ENCODE measurements around the gene NREP.

GRCh38 chr5:111806156-111806555, 49.2 kb upstream of the NREP start:
- TF ChIP-seq, protein P1, sequence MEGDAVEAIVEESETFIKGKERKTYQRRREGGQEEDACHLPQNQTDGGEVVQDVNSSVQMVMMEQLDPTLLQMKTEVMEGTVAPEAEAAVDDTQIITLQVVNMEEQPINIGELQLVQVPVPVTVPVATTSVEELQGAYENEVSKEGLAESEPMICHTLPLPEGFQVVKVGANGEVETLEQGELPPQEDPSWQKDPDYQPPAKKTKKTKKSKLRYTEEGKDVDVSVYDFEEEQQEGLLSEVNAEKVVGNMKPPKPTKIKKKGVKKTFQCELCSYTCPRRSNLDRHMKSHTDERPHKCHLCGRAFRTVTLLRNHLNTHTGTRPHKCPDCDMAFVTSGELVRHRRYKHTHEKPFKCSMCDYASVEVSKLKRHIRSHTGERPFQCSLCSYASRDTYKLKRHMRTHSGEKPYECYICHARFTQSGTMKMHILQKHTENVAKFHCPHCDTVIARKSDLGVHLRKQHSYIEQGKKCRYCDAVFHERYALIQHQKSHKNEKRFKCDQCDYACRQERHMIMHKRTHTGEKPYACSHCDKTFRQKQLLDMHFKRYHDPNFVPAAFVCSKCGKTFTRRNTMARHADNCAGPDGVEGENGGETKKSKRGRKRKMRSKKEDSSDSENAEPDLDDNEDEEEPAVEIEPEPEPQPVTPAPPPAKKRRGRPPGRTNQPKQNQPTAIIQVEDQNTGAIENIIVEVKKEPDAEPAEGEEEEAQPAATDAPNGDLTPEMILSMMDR (IDR thresholded peaks at IDR 0.05; ENCODE audit: low read depth, low read length) = no peak
- no peak for TF ChIP-seq EZH2phosphoT487 (IDR thresholded peaks at IDR 0.05; ENCODE audit: low read depth)
